ENCODE data around the gene GRHL3.
"Not testable (repeated sequence)": the region's sequence is repeated elsewhere in the genome, so short reads cannot be mapped to it uniquely, and the experiment has no call there.

The GRHL3 gene

GRCh38 chr1:24319312-24319863, at the start of gene GRHL3:
GRHL3 (plus strand) TSS chr1:24319357; CDS start chr1:24319552, 195 bp downstream.
- DNase-seq, result no peak

- not testable (repeated sequence) for DNase-seq
Observed at GRCh38 chr1:24274203-24275103, 44.7 kb upstream of the GRHL3 start.

GRCh38 chr1:24275104-24275410, 44.1 kb upstream of the GRHL3 start:
- no peak for DNase-seq

GRCh38 chr1:24275510-24275909, 43.6 kb upstream of the GRHL3 start:
- no peak for DNase-seq

- no peak for DNase-seq
Observed at GRCh38 chr1:24276791-24277190, 42.4 kb upstream of the GRHL3 start.

- DNase-seq, result no peak
Observed at GRCh38 chr1:24277420-24278169, 41.6 kb upstream of the GRHL3 start.

- DNase-seq, result no peak
Observed at GRCh38 chr1:24278726-24279125, 40.4 kb upstream of the GRHL3 start.

GRCh38 chr1:24279590-24280232, 39.4 kb upstream of the GRHL3 start:
- DNase-seq, result no peak

- no peak for DNase-seq
Observed at GRCh38 chr1:24281591-24281990, 37.6 kb upstream of the GRHL3 start.

GRCh38 chr1:24282491-24282890, 36.7 kb upstream of the GRHL3 start:
- no peak for DNase-seq

GRCh38 chr1:24283326-24284155, 35.6 kb upstream of the GRHL3 start:
- DNase-seq, result no peak

- DNase-seq, result no peak
Observed at GRCh38 chr1:24284156-24284471, 35.0 kb upstream of the GRHL3 start.

- DNase-seq, result no peak
Observed at GRCh38 chr1:24285231-24285630, 33.9 kb upstream of the GRHL3 start.

- no peak for DNase-seq
Observed at GRCh38 chr1:24286246-24287010, 32.7 kb upstream of the GRHL3 start.

- not testable (repeated sequence) for DNase-seq
Observed at GRCh38 chr1:24287779-24288178, 31.4 kb upstream of the GRHL3 start.

GRCh38 chr1:24288479-24288878, 30.7 kb upstream of the GRHL3 start:
- no peak for DNase-seq

- DNase-seq, result no peak
Observed at GRCh38 chr1:24289937-24290595, 29.1 kb upstream of the GRHL3 start.

GRCh38 chr1:24290933-24291487, 28.1 kb upstream of the GRHL3 start:
- DNase-seq, result no peak

GRCh38 chr1:24292103-24292502, 27.1 kb upstream of the GRHL3 start:
- DNase-seq, result no peak

GRCh38 chr1:24292887-24293286, 26.3 kb upstream of the GRHL3 start:
- DNase-seq, result no peak

Data from AML-193 (cell line).